ENCODE results near the gene ROBO1. TPM values are rescaled to one million over a fixed set of nuclear protein-coding genes. Genes with fewer than 3 reads are reported as not detected.

ROBO1 gene
- total RNA-seq, 1 donor from 2014 or later = 7.1 TPM

- no peak for DNase-seq
- Histone ChIP-seq H3K36me3 (no peaks in the 10 kb centered on the region), H3K27me3 (ENCODE audit: low read depth) (no peaks in the 10 kb centered on the region), H3K4me3 (no peak overlapping the region), H3K4me1 (no peaks in the 10 kb centered on the region), H3K27ac (replicated peaks) (no peak overlapping the region), H3K9me3 (replicated peaks) (peaks cover 10% of the 10 kb centered on the region)
- TF ChIP-seq CTCF (IDR thresholded peaks at IDR 0.05; ENCODE audit: borderline replicate concordance) = peak; percentile 68
- intact Hi-C loops (cut with micrococcal nuclease) = no loop called here
These were observed 270.2 kb downstream of the ROBO1 start for GRCh38 chr3:79497447-79498111.

- H3K4me3 ChIP-seq = no peak overlapping the region
- peaks cover 10% of the 10 kb centered on the region for H3K9me3 ChIP-seq (replicated peaks)
- no peaks in the 10 kb centered on the region for H3K27me3 ChIP-seq (ENCODE audit: low read depth)
- H3K4me1 ChIP-seq = peaks cover 5% of the 10 kb centered on the region
- intact Hi-C loops (cut with micrococcal nuclease) = no loop called here
- no peak for DNase-seq
- H3K36me3 ChIP-seq = no peaks in the 10 kb centered on the region
- no peak overlapping the region for H3K27ac ChIP-seq (replicated peaks)
- TF ChIP-seq CTCF (IDR thresholded peaks at IDR 0.05; ENCODE audit: borderline replicate concordance) = no peak
These were observed 276.7 kb downstream of the ROBO1 start for GRCh38 chr3:79491029-79491641.

DNA sequence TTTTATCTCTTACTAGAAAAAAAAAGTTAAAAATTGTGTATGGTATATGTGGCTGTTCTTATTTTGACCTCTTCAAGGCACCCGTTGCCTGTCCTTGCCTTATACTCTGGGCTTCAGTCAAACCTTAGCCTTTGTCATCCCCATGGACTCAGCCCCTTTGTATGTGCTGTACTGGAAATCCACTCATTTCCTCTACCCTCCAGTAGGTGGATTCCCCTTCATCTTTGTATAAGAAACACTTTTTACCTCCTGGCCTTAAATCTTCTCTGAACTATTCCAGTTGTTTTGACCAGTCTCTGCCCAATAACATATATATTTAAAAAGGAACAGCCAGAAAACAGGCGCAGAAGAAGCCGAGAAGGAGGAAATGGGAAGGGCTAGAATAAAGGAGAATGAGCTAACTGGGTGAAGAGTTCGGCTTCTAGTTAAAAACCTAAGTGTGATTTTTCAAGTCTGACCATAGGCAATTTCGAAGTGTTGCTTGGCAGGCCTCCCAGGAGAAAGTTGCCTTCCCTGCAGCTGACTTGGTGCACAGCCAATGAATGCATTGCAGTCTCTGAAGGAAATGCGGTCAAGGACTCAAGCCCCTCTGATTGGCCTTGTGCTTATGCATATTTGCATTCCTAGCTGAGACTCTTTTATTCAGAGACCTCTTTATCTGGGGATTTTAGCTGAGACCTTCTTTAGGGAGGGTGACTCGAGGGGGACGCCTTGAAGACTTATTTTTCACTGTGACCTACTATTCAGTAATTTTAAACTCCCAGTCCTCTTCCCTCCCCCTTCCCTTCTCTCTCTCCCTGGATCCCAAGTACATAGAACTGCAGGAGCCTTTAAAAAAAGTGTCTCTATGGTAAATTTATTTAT lies 277.4 kb downstream of the ROBO1 start:
- H3K27me3 ChIP-seq (ENCODE audit: low read depth) = no peaks in the 10 kb centered on the region
- TF ChIP-seq CTCF (IDR thresholded peaks at IDR 0.05; ENCODE audit: borderline replicate concordance) = no peak
- peaks cover 5% of the 10 kb centered on the region for H3K4me1 ChIP-seq
- H3K36me3 ChIP-seq = no peaks in the 10 kb centered on the region
- peak; percentile 34 for DNase-seq
- no peak overlapping the region for H3K27ac ChIP-seq (replicated peaks)
- peaks cover 10% of the 10 kb centered on the region for H3K9me3 ChIP-seq (replicated peaks)
- no peak overlapping the region for H3K4me3 ChIP-seq
- intact Hi-C loops (cut with micrococcal nuclease) = no loop called here

DNA sequence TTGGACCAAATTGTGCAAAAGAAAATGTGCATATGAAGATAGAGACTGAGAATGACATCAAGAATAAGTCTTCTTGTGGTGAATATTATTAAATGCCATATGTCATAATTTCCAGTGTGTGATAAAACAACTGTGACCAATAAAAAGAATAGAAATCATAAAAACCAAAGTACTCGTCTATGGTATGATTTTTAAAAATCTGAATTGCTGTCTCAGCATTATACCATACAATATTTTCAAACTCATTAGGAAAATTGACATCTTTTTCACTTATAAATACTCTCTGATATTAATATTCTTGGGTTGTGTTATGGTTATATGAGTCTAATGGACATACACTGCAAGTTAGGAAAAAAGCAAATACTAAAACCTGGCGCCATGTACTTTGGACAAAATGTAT lies 279.4 kb downstream of the ROBO1 start:
- no peak for TF ChIP-seq CTCF (IDR thresholded peaks at IDR 0.05; ENCODE audit: borderline replicate concordance)
- H3K36me3 ChIP-seq = no peaks in the 10 kb centered on the region

GRCh38 chr3:79480746-79481145 lies 287.1 kb downstream of the ROBO1 start:
- DNase-seq = no peak
- intact Hi-C loops (cut with micrococcal nuclease) = no loop called here
- Histone ChIP-seq H3K4me1 (no peaks in the 10 kb centered on the region), H3K27ac (replicated peaks) (no peak overlapping the region), H3K36me3 (no peaks in the 10 kb centered on the region), H3K4me3 (no peak overlapping the region), H3K27me3 (ENCODE audit: low read depth) (no peaks in the 10 kb centered on the region), H3K9me3 (replicated peaks) (no peaks in the 10 kb centered on the region)
- TF ChIP-seq CTCF (IDR thresholded peaks at IDR 0.05; ENCODE audit: borderline replicate concordance) = no peak

More for the DNA sequence above, 279.4 kb downstream of the ROBO1 start:
- peaks cover 5% of the 10 kb centered on the region for H3K4me1 ChIP-seq
- H3K9me3 ChIP-seq (replicated peaks) = no peaks in the 10 kb centered on the region
- no peak overlapping the region for H3K27ac ChIP-seq (replicated peaks)
- no peak overlapping the region for H3K4me3 ChIP-seq
- intact Hi-C loops (cut with micrococcal nuclease) = no loop called here
- H3K27me3 ChIP-seq (ENCODE audit: low read depth) = no peaks in the 10 kb centered on the region
- DNase-seq = no peak

All from left ventricle myocardium inferior (tissue), 1 donor.